ENCODE data around the gene CDKN2D. TPM values are rescaled to one million over a fixed set of nuclear protein-coding genes. Genes with fewer than 3 reads are reported as not detected.

CDKN2D gene
- total and polyA plus RNA-seq, 2 of the 13 experiments (the other 11 are each of a cell fraction or from before 2014, with no cell fraction given): 5.4 to 8.6 TPM

DNA sequence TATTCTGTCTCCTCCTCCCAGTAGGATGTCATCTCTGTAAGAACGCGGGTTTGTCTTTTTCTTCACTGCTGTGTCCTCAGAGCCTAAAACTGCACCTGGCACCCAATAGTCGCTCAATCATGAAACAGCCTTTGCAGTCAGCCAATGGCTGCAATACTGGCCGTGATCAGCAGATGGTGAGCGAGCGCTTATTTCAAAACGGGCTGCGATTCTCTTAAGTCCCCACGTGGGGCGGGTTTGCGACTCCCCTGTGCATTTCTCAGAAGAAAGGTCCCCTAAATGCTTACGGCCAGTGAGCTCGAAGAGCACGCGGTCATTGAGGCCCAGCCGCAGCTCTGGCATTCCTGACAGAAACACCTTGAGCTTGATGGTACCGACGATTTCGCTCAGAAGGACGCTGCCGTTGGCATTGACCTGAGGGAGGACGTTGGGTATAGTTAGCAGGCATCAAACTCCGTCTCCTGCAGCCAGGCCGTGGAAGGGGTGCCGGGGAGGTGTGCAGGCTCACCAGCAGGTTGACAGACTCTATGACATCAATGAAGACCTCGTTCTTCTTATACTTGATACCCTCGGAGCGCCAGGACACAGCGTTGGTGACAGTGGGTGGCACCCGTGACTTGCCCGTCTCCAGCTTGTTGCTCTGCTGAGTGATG lies 12.3 kb upstream of the CDKN2D start (continued):
- TF ChIP-seq FOSL2 (CRISPR knock-in tag; IDR thresholded peaks at IDR 0.05): no peak; the same call in 1 of the 2 replicates
- TF ChIP-seq HCFC1 (IDR thresholded peaks at IDR 0.05; ENCODE audit: low read depth, low read length): no peak
- no peak for TF ChIP-seq ZNF703 (CRISPR knock-in tag; IDR thresholded peaks at IDR 0.05; ENCODE audit: borderline replicate concordance)
- TF ChIP-seq ZNF781 (CRISPR knock-in tag; IDR thresholded peaks at IDR 0.05; ENCODE audit: borderline replicate concordance, not compliant biosample characterization): no peak
- no peak for TF ChIP-seq ZNF543 (CRISPR knock-in tag; IDR thresholded peaks at IDR 0.05)
- TF ChIP-seq, protein P1, sequence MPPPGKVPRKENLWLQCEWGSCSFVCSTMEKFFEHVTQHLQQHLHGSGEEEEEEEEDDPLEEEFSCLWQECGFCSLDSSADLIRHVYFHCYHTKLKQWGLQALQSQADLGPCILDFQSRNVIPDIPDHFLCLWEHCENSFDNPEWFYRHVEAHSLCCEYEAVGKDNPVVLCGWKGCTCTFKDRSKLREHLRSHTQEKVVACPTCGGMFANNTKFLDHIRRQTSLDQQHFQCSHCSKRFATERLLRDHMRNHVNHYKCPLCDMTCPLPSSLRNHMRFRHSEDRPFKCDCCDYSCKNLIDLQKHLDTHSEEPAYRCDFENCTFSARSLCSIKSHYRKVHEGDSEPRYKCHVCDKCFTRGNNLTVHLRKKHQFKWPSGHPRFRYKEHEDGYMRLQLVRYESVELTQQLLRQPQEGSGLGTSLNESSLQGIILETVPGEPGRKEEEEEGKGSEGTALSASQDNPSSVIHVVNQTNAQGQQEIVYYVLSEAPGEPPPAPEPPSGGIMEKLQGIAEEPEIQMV (CRISPR knock-in tag; IDR thresholded peaks at IDR 0.05; ENCODE audit: low read depth): no peak
- TF ChIP-seq FOXM1 (CRISPR knock-in tag; IDR thresholded peaks at IDR 0.05): no peak
- peak; percentile 52; the same call in 1 of the 2 replicates for TF ChIP-seq ZNF350 (CRISPR knock-in tag; IDR thresholded peaks at IDR 0.05; ENCODE audit: borderline replicate concordance, low read depth)
- TF ChIP-seq ZNF10 (CRISPR knock-in tag; IDR thresholded peaks at IDR 0.05; ENCODE audit: borderline replicate concordance, low read depth): no peak
- TF ChIP-seq, protein P2, sequence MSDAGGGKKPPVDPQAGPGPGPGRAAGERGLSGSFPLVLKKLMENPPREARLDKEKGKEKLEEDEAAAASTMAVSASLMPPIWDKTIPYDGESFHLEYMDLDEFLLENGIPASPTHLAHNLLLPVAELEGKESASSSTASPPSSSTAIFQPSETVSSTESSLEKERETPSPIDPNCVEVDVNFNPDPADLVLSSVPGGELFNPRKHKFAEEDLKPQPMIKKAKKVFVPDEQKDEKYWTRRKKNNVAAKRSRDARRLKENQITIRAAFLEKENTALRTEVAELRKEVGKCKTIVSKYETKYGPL (CRISPR knock-in tag; IDR thresholded peaks at IDR 0.05): no peak
- TF ChIP-seq DR1 (CRISPR knock-in tag; IDR thresholded peaks at IDR 0.05): no peak
- TF ChIP-seq SRF (IDR thresholded peaks at IDR 0.05; ENCODE audit: low read depth, low read length): no peak
- TF ChIP-seq, protein P3, sequence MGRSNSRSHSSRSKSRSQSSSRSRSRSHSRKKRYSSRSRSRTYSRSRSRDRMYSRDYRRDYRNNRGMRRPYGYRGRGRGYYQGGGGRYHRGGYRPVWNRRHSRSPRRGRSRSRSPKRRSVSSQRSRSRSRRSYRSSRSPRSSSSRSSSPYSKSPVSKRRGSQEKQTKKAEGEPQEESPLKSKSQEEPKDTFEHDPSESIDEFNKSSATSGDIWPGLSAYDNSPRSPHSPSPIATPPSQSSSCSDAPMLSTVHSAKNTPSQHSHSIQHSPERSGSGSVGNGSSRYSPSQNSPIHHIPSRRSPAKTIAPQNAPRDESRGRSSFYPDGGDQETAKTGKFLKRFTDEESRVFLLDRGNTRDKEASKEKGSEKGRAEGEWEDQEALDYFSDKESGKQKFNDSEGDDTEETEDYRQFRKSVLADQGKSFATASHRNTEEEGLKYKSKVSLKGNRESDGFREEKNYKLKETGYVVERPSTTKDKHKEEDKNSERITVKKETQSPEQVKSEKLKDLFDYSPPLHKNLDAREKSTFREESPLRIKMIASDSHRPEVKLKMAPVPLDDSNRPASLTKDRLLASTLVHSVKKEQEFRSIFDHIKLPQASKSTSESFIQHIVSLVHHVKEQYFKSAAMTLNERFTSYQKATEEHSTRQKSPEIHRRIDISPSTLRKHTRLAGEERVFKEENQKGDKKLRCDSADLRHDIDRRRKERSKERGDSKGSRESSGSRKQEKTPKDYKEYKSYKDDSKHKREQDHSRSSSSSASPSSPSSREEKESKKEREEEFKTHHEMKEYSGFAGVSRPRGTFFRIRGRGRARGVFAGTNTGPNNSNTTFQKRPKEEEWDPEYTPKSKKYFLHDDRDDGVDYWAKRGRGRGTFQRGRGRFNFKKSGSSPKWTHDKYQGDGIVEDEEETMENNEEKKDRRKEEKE (IDR thresholded peaks at IDR 0.05): no peak
- no peak for TF ChIP-seq CENPT (CRISPR knock-in tag; IDR thresholded peaks at IDR 0.05; ENCODE audit: low read depth)
- no peak for TF ChIP-seq ZNF567 (CRISPR knock-in tag; IDR thresholded peaks at IDR 0.05; ENCODE audit: borderline replicate concordance)
- TF ChIP-seq ZNF317 (CRISPR knock-in tag; IDR thresholded peaks at IDR 0.05): no peak
- peak; percentile 50; the same call in 1 of the 2 replicates for TF ChIP-seq GATAD2A (CRISPR knock-in tag; IDR thresholded peaks at IDR 0.05)
- TF ChIP-seq ZNF557 (CRISPR knock-in tag; IDR thresholded peaks at IDR 0.05): no peak
- no peak for TF ChIP-seq MED1 (CRISPR knock-in tag; IDR thresholded peaks at IDR 0.05)
- no peak for TF ChIP-seq PAWR (CRISPR knock-in tag; IDR thresholded peaks at IDR 0.05; ENCODE audit: borderline replicate concordance)
- no peak for TF ChIP-seq ZIK1 (CRISPR knock-in tag; IDR thresholded peaks at IDR 0.05; ENCODE audit: borderline replicate concordance, low read depth)
- TF ChIP-seq, protein P4, sequence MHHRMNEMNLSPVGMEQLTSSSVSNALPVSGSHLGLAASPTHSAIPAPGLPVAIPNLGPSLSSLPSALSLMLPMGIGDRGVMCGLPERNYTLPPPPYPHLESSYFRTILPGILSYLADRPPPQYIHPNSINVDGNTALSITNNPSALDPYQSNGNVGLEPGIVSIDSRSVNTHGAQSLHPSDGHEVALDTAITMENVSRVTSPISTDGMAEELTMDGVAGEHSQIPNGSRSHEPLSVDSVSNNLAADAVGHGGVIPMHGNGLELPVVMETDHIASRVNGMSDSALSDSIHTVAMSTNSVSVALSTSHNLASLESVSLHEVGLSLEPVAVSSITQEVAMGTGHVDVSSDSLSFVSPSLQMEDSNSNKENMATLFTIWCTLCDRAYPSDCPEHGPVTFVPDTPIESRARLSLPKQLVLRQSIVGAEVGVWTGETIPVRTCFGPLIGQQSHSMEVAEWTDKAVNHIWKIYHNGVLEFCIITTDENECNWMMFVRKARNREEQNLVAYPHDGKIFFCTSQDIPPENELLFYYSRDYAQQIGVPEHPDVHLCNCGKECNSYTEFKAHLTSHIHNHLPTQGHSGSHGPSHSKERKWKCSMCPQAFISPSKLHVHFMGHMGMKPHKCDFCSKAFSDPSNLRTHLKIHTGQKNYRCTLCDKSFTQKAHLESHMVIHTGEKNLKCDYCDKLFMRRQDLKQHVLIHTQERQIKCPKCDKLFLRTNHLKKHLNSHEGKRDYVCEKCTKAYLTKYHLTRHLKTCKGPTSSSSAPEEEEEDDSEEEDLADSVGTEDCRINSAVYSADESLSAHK (CRISPR knock-in tag; IDR thresholded peaks at IDR 0.05; ENCODE audit: borderline replicate concordance): no peak
- TF ChIP-seq NPAS2 (CRISPR knock-in tag; IDR thresholded peaks at IDR 0.05; ENCODE audit: borderline replicate concordance): no peak
- TF ChIP-seq GATA4 (IDR thresholded peaks at IDR 0.05; ENCODE audit: borderline replicate concordance, low read depth): no peak

All from HepG2 (cell line).